GM19035 (cell line): ENCODE results near the gene SAXO2.
"Not testable (repeated sequence)": the region's sequence is repeated elsewhere in the genome, so short reads cannot be mapped to it uniquely, and the experiment has no call there.

Experiments
- ATAC-seq: cut with Tn5 transposase; IDR thresholded peaks from one replicate; pipeline ENCODE4 v1.9.1; 2021; ENCODE audit not compliant: unreplicated experiment

Gene SAXO2

GRCh38 chr15:82286475-82286874 lies 23.9 kb downstream of the SAXO2 start:
- ATAC-seq: peak; percentile 87

DNA sequence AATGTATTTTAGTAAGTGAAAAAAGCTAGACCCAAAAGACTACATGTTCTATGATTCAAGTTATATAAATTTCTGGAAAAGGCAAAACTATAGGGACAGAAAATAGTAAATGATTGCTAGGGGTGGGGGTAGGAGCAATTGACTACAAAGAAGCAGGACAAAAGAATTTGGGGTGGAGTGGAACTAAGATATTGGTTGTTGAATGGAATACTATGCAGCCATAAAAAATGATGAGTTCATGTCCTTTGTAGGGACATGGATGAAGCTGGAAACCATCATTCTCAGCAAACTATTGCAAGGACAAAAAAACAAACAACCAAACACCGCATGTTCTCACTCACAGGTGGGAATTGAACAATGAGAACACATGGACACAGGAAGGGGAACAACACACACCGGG lies 25.6 kb downstream of the SAXO2 start:
- not testable (repeated sequence) for ATAC-seq

GRCh38 chr15:82292271-82292670 lies 29.7 kb downstream of the SAXO2 start:
- ATAC-seq: no peak

DNA sequence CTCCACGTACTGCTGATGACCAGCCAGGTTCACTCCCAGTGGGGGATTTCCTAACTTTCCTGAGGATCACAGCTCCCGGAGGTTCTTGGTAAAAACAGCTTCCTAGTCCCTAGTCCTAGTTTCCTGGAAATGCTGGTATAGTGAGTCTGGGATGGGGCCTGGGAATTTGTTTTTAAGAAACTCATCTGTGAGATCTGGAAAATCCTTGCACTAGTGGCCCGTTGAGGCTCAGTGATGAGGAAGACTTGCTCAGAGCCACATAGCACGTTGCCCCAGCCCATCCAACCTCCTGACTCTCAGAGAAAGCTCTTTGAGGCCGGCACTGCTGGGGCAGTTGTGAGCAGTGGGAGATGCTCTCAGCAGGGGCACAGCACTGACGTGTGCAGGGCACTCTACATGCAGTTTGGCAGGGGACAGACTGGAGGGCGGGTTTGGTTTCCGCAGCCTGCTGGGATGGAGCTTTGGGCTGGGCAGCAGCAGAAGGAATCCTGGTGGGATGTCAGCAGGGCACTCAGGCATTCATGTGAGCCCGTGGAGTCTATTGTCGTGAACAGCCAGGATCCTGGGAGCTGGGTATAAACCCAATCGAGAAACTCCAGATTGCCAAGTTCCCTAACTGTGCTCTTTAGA lies 31.6 kb downstream of the SAXO2 start:
- ATAC-seq: no peak

DNA sequence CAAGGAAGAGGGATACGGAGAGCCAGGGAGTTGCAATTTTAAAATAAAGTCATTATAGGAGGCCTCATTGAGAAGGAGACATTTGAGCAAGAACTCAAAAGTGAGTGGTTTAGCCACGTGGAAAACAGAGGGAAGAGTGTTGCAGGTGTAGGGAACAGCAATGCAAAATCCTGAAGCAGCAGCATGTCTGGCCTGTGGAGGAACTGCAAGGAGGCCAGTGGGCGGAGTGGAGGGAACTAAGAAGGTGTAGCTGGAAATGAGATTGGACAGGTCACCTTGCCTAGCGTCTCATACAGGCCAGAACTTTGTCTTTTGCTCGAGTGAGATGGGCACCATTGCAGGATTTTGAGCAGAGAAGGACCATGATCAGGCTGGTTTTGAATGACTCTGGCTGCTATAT lies 34.9 kb downstream of the SAXO2 start:
- ATAC-seq: no peak

DNA sequence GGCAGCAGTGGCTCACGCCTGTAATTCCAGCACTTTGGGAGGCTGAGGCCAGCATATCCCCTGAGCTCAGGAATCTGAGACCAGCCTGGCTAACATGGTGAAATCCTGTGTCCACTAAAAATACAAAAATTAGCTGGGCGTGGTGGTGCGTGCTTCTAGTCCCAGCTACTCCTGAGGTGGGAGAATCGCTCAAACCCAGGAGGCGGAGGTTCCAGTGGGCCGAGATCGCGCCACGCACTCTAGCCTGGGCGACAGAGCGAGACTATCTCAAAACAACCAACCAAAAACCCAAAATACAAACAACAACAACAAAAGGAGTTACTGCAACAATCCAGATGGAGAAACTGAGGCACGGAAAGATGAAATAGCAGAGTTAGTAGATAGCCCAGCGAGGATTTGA lies 35.4 kb downstream of the SAXO2 start:
- ATAC-seq: no peak

GRCh38 chr15:82298520-82298919 lies 35.9 kb downstream of the SAXO2 start:
- ATAC-seq: no peak

DNA sequence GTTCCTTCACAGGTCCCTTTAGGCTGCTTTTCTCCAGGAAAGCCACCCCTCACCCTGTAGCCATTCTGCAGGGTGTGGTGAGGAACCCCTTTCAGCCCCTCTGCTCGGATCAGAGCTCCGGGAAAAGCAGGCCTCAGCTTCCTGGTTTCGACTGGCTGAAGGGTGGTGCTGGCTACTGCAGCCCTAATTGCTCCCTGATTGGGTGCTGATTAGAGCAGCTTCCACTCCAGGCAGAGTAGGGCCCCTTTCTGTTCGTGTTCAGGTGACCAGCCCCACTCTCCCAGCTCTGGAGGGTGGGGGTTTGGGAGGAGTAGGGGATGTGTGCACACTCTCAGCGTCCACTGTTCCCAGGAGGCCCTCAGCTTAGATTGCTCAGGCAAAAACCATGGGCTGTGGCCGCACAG lies 36.9 kb downstream of the SAXO2 start:
- ATAC-seq: not testable (repeated sequence)

- ATAC-seq: not testable (repeated sequence)
These were observed 37.7 kb downstream of the SAXO2 start for GRCh38 chr15:82300326-82300725.

DNA sequence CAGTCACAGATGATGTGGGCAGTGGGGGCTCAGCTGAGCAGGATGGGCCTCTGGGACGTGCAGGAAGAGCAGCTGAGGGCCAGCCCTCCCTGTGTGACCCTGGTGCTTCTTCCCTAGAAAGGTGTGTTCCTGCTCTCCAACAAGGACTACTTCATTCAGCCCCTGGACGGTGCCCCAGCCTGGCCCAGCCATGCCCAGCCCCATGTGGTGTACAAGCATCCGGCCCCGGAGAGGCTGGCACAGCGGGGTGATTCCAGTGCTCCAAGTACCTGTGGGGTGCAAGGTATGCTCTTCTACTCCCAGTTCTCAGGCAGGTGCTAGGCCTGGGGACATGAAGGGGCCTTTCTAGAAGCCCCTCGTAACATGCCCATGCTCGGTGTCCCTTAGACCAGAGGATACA lies 38.3 kb downstream of the SAXO2 start:
- ATAC-seq: no peak

GRCh38 chr15:82301296-82302016 lies 38.8 kb downstream of the SAXO2 start:
- ATAC-seq: no peak

GRCh38 chr15:82303956-82304777 lies 41.5 kb downstream of the SAXO2 start:
- ATAC-seq: no peak

DNA sequence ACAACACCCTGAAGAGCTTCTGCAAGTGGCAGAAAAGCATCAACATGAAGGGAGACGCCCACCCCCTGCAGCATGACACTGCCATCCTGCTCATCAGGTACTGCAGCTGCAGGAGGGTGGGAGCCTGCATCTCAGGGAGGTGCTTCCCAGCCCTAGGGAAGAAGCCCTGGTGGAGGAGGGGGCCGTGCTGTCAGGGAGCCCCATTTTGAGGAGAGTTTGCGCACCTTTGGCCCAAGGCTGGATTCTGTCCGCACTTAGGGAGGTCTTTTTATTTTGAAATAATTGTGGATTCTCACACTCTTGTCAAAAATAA lies 42.1 kb downstream of the SAXO2 start:
- no peak for ATAC-seq

DNA sequence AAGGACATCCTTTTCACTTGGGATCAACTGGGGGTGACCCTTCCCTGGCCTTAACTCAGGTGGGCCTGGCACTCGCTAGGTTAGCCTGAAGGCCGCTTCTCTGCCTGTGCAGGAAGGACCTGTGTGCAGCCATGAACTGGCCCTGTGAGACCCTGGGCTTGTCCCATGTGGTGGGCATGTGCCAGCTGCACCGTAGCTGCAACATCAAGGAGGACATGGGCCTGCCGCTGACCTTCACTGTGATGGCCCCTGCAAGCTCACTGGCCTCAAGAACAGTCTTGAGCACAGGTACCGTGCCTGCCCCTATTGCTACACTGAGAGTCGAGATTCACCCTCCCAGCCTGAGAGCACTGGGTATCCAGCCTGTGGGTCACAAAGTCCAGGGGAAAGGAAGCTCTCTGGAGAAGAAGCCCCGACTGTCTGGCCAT lies 43.0 kb downstream of the SAXO2 start:
- ATAC-seq: no peak

DNA sequence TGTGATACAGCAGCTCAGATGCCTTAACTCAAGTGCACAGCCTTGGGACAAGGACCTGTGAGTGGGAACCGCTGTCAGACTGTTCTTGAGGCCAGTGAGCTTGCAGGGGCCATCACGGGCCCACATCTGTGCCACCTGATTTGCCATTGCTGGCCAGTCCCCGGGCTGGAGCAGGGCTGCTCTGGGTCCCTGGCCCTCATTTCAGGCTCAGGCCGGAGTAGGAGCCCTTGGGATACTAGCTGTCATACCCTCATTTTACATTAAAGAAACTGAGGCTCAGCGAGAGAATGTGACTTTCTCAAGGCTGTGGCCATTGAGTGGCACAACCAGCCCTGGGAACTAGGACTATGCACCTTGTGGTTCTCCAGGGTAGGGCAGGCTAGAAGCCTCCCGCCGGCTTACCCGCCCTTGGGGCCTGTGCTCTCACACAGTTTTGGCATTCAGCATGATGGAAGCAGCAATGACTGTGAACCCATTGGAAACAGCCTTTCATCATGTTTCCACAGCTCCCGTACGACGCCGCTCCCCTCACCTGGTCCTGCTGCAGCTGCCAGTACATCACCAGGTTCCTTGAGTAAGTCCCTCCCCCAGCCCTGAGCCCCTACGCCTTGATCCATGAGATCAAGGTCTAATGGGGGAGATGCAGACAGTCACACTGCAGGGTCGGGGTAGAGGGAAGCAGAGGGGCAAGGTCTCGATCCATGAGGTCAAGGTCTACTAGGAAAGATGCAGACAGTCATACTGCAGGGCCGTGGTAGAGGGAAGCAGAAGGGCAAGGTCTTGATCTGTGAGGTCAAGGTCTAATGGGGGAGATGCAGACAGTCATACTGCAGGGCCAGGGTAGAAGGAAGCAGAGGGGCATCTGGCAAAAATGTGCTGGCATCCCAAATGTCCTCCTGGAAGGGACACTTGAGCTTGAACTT lies 44.4 kb downstream of the SAXO2 start:
- no peak for ATAC-seq

GRCh38 chr15:82307714-82308081 lies 45.1 kb downstream of the SAXO2 start:
- ATAC-seq: no peak

DNA sequence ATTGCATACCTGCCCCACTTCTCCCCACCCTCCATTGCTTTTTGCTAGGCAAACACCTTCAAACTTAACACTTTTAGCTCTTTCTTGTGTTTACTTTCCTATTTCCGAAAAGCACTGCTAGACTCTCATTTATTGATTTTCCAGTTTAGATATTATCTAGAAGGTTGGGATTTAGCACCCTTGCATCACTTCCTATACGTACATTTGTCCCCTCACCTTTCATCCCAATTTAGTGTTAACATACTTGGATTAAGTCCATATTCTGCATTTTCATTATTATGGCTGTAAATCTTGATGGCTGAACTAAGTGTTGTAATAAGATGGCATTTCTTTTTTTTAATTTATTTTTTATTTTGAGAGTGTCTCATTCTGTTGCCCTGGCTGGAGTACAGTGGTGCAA lies 47.2 kb downstream of the SAXO2 start:
- ATAC-seq: no peak

DNA sequence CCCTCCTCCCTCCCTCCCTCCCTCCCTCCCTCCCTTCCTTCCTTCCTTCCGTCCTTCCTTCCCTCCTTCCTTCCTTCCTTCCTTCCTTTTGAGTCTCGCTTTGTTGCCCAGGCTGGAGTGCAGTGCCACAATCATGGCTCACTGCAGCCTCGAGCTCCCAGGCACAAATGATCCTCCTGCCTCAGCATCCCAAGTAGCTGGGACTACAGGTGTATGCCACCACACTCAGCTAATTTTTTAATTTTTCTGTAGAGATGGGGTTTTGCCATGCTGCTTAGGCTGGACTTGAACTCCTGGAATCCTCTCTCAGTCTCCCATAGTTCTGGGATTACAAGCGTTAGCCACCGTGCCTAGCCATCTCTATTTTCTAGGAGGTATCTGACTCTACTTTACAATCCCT lies 48.7 kb downstream of the SAXO2 start:
- ATAC-seq: not testable (repeated sequence)

DNA sequence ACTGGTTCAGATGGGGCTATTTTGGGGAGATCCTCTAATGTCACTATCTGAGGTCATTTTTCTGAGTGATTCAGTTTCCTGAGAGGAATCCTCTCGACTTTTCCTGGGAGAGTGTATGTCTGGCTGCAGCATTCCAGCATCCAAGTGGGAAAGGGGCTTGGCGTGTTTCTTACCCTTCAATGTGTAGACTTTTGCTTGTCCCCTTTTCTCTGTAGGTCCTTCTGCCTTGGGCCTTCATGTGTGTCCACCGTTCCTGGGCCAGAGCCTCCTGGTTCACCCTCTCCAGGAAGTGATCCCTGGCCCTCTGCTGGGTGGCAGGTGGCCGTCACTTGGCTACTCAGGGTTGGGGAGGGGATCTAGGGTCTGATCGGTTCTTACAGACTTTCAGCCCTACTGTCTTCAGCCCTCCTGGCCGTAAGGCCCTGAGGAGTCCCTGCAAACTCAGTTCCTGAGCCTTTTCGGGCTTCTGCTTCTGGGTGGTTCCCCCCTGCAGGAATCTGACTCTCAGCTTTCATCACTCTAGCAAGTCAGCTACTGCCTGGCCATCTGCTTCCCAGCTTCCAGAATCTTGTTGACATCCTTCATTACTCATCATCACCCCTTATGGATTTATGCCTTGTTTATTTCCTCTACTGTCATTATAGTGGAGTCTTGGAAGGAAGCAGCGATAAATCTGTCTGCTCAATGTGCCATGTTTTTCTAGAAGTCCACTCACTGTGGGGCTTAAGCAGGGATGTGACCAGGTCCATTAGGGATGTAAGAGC lies 50.1 kb downstream of the SAXO2 start:
- ATAC-seq: no peak

GRCh38 chr15:82313446-82313845 lies 50.8 kb downstream of the SAXO2 start:
- ATAC-seq: no peak
